Panc1 (cell line): ENCODE data around the gene KCNB1. TPM values are rescaled to one million over a fixed set of nuclear protein-coding genes. Genes with fewer than 3 reads are reported as not detected.

ENCODE experiments used
- ATAC-seq: fragments of 200-7000 bp; cut with Tn5 transposase; 2 replicates; pipeline ENCODE4 v1.9.1; 2020; ENCODE audit warnings: mild to moderate bottlenecking, moderate library complexity
- BruUV-seq: library from RNA; stranded (reverse); fragments of 400-500 nt; replicated peaks from 2 replicates; lab custom pipeline; 2021; lab: Mats Ljungman, UMichigan
- CTCF ChIA-PET: fragments of 300-600 bp; sonication (Branson Sonifier 250); formaldehyde crosslinking; loops from one replicate; lab custom pipeline; 2022; ENCODE audit warnings: antibody characterized with exemption; lab: Charles Lee
- POLR2A ChIA-PET: fragments of 300-600 bp; sonication (Branson Sonifier 250); formaldehyde crosslinking; loops from one replicate; lab custom pipeline; 2022; ENCODE audit warnings: antibody characterized with exemption; lab: Charles Lee
- DNase-seq: peaks from one replicate; pipeline ENCODE4 v3.0.0-alpha.2; 2010; ENCODE audit warnings: low read depth, low spot score
- H3K27ac ChIP-seq: 2 replicates; pipeline ENCODE4 v1.5.1; 2011; ENCODE audit warnings: mild to moderate bottlenecking, low read length, inconsistent platforms
- H3K27me3 ChIP-seq: fragments of 200-500 bp; sonication (Bioruptor generic); 2 replicates; pipeline ENCODE4 v1.6.0; 2014; ENCODE audit warnings: low read length, inconsistent platforms; ENCODE audit not compliant: control insufficient read depth, insufficient read depth
- H3K36me3 ChIP-seq: fragments of 200-500 bp; sonication (Bioruptor generic); 2 replicates; pipeline ENCODE4 v1.5.1; 2014; ENCODE audit warnings: inconsistent platforms, mild to moderate bottlenecking, low read length, moderate library complexity; ENCODE audit not compliant: control insufficient read depth, insufficient read depth
- H3K4me1 ChIP-seq: 2 replicates; pipeline ENCODE4 v1.5.1; 2011; ENCODE audit warnings: inconsistent platforms, mild to moderate bottlenecking, low read length, moderate library complexity; ENCODE audit not compliant: control insufficient read depth, insufficient read depth
- H3K4me3 ChIP-seq, 2 experiments: 2 replicates each; pipeline ENCODE4 v1.5.1; 2011 to 2012; ENCODE audit warnings: low read depth in 2 of 2, low read length in 2 of 2, mild to moderate bottlenecking in 2 of 2, inconsistent platforms in 1 of 2, moderate library complexity in 1 of 2
- H3K9me3 ChIP-seq: fragments of 200-500 bp; sonication (Bioruptor generic); 2 replicates; pipeline ENCODE4 v1.5.1; 2014; ENCODE audit warnings: low read depth, mild to moderate bottlenecking, inconsistent platforms, low read length, moderate library complexity; ENCODE audit not compliant: control insufficient read depth, insufficient read depth
- POLR2AphosphoS5 ChIP-seq: IDR thresholded peaks from 2 replicates; pipeline ENCODE4 v1.6.1; 2012; ENCODE audit warnings: mild to moderate bottlenecking, low read depth, low read length, moderate library complexity
- REST ChIP-seq, 2 experiments: IDR thresholded peaks; 2 replicates each; pipeline ENCODE4 v1.6.1; 2011 to 2012; ENCODE audit warnings: low read depth in 2 of 2, control low read depth in 1 of 2, low read length in 1 of 2, mild to moderate bottlenecking in 1 of 2, moderate library complexity in 1 of 2; ENCODE audit not compliant: insufficient read depth in 1 of 2
- SIN3A ChIP-seq: IDR thresholded peaks from 2 replicates; pipeline ENCODE4 v1.6.1; 2012; ENCODE audit warnings: low read depth, mild to moderate bottlenecking, low read length, moderate library complexity, borderline replicate concordance; ENCODE audit not compliant: insufficient read depth
- TCF7L2 ChIP-seq: IDR thresholded peaks from 2 replicates; pipeline ENCODE4 v1.6.1; 2011; ENCODE audit warnings: mild to moderate bottlenecking, low read depth, low read length, inconsistent platforms
- in situ Hi-C: cut with HindIII; loops from 2 replicates; pipeline ENCODE4 v1.10.0; 2016; ENCODE audit warnings: low sequenced_read_pairs, low pct_unique_long_range_greater_than_20kb
- intact Hi-C: fragments of 100-400 bp; cut with micrococcal nuclease; formaldehyde crosslinking; loops from one replicate; pipeline ENCODE4 v1.10.0; 2022; ENCODE audit not compliant: unreplicated experiment
- total RNA-seq: library from RNA; stranded (reverse); gene quantifications from one replicate; pipeline ENCODE4 v1.2.1, GENCODE V29; 2021; ENCODE audit not compliant: unreplicated experiment
- TF ChIP-seq, protein P1 (sequence below): fragments of 450-650 bp; IDR thresholded peaks from 2 replicates; pipeline ENCODE4 v1.5.1; 2017; ENCODE audit warnings: mild to moderate bottlenecking

KCNB1 gene
- total RNA-seq, 1 experiment from 2014 or later = 11.1 TPM

DNA sequence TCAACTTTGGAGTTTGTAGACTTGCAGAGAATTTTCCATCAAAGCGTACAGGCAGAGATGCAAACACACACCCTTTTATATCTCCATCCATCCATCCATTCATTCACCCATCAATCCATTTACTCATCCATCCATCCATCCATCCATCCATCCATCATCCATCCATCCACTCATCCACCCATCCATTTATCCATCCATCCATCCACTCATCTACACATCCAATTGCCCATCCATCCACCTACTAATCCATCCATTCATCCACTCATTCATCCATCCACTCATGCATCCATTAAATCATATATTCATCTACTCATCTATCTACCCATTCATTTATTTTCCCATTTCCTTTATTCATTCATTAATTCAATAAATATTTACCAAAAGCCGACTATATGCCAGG lies 52.1 kb downstream of the KCNB1 start:
- TF ChIP-seq TCF7L2 = no peak
- no peak for TF ChIP-seq SIN3A
- TF ChIP-seq, protein P1, sequence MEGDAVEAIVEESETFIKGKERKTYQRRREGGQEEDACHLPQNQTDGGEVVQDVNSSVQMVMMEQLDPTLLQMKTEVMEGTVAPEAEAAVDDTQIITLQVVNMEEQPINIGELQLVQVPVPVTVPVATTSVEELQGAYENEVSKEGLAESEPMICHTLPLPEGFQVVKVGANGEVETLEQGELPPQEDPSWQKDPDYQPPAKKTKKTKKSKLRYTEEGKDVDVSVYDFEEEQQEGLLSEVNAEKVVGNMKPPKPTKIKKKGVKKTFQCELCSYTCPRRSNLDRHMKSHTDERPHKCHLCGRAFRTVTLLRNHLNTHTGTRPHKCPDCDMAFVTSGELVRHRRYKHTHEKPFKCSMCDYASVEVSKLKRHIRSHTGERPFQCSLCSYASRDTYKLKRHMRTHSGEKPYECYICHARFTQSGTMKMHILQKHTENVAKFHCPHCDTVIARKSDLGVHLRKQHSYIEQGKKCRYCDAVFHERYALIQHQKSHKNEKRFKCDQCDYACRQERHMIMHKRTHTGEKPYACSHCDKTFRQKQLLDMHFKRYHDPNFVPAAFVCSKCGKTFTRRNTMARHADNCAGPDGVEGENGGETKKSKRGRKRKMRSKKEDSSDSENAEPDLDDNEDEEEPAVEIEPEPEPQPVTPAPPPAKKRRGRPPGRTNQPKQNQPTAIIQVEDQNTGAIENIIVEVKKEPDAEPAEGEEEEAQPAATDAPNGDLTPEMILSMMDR = no peak
- TF ChIP-seq REST (IDR thresholded peaks at IDR 0.05; ENCODE audit: insufficient read depth in 1 of 2, low read depth in 2 of 2, low read length in 1 of 2) = no peak
- no peak for TF ChIP-seq POLR2AphosphoS5
- ChIA-PET CTCF (no interaction called here), POLR2A (interaction anchor here (0.5 kb wide), 1 partner anchor 8 kb away, joined by 3 read pairs; no protein-coding TSS in a partner anchor)
- H3K9me3 ChIP-seq = no peaks in the 10 kb centered on the region
- DNase-seq = no peak
- intact Hi-C loops (no loop called here), in situ Hi-C loops (no loop called here)
- no TSS peak for BruUV-seq
- peaks cover 3% of the 10 kb centered on the region; the same call in 1 of the 2 replicates for H3K4me1 ChIP-seq
- ATAC-seq = no peak
- no peaks in the 10 kb centered on the region for H3K27me3 ChIP-seq
- no peaks in the 10 kb centered on the region for H3K36me3 ChIP-seq
- H3K27ac ChIP-seq = no peak overlapping the region
- H3K4me3 ChIP-seq = no peak overlapping the region

DNA sequence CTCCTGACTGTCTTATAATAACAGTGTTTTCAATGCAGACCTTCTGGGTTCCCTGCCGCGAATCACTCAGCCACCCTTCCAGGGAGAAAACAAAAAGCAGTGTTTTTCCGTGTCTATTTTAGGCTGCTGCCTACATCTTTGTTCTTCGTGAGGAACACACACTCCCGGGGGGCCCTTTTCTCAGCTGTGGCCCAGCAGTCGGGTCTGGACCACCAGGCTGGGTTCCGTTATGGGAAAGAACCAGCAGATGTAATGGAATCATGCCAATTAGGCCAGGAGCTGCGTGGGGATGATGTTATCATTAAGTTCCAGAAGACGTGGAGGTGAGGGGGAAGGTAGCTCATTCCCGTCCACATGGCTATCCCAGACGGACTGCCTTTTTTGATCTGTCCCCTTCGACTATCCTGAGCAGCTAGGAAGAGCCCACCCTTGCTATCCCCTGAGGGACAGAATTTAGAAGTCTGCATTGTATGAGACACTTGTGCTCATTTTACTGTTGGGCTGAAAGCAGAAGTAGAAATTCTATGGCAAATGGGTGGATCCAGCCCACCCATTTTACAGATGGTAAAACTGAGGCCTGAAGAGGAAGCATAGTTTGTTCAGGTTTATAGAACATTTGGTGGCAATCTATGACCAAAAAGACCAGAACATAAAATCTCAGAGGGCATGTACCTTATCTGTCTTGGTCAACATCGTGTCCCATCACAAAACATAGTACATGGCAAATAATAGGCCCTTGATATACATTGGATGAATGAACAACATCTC lies 54.5 kb downstream of the KCNB1 start:
- Histone ChIP-seq H3K4me3 (no peak overlapping the region), H3K4me1 (peaks cover under 1% of the 10 kb centered on the region; the same call in 1 of the 2 replicates), H3K27me3 (no peaks in the 10 kb centered on the region), H3K27ac (no peak overlapping the region), H3K9me3 (no peaks in the 10 kb centered on the region), H3K36me3 (no peaks in the 10 kb centered on the region)
- no TSS peak for BruUV-seq
- ATAC-seq = no peak
- intact Hi-C loops = no loop called here
- CTCF ChIA-PET = no interaction called here
- TF ChIP-seq, protein P1 = no peak
- no peak for TF ChIP-seq POLR2AphosphoS5
- TF ChIP-seq SIN3A = no peak
- TF ChIP-seq REST (IDR thresholded peaks at IDR 0.05; ENCODE audit: insufficient read depth in 1 of 2, low read depth in 2 of 2, low read length in 1 of 2) = no peak
- TF ChIP-seq TCF7L2 = no peak
- POLR2A ChIA-PET = no interaction called here
- in situ Hi-C loops = no loop called here
- DNase-seq = no peak
